ENCODE measurements around the gene ACKR4. TPM values are rescaled to one million over a fixed set of nuclear protein-coding genes. Genes with fewer than 3 reads are reported as not detected.

The ACKR4 gene
- total and polyA plus RNA-seq, 2 of the 8 experiments (the other 6 are each of a cell fraction or from before 2014, with no cell fraction given), result not detected

- no peak overlapping the region for H3K23ac ChIP-seq (ENCODE audit: insufficient read length)
- no peak overlapping the region for H3K56ac ChIP-seq (replicated peaks; ENCODE audit: insufficient read length, low read depth, low read length)
- no peak overlapping the region for H4K5ac ChIP-seq (ENCODE audit: insufficient read length, low read depth, low read length)
- no peak overlapping the region for H2BK5ac ChIP-seq (ENCODE audit: low read depth, low read length)
- H3K9ac ChIP-seq (replicated peaks in 1 of 4; ENCODE audit: extremely low read depth in 1 of 4, low read depth in 3 of 4, low read length in 3 of 4), result no peak overlapping the region
- H3K18ac ChIP-seq (ENCODE audit: extremely low read depth, low read length), result no peak overlapping the region
- no peak overlapping the region for H2BK12ac ChIP-seq (ENCODE audit: low read depth, low read length)
- WGBS, 2 experiments (ENCODE audit: extremely low coverage in 1 of 2, insufficient coverage in 1 of 2, insufficient read length in 1 of 2, insufficient replicate concordance in 2 of 2, low coverage in 1 of 2, low lambda C conversion rate in 2 of 2, missing lambda C conversion rate in 1 of 2), result 86% methylated on average over 2 of the region's 2 CpGs; no CpG with 5 or more reads in 1 of the 2 experiments
- no peak overlapping the region for H2BK120ac ChIP-seq (replicated peaks; ENCODE audit: low read depth, low read length)
- H3K27ac ChIP-seq (ENCODE audit: low read depth, low read length), result no peak overlapping the region
- H4K20me1 ChIP-seq (replicated peaks in 1 of 2; ENCODE audit: control insufficient read depth in 1 of 2, insufficient read depth in 2 of 2, low read length in 2 of 2), result no peaks in the 10 kb centered on the region
- DNase-seq (ENCODE audit: low read depth in 1 of 2, low spot score in 2 of 2) (no peak), FAIRE-seq (no peak)
- H3K36me3 ChIP-seq (ENCODE audit: control insufficient read depth in 2 of 4, insufficient read depth in 4 of 4, low read length in 3 of 4), result no peaks in the 10 kb centered on the region; a peak in 1 of 8 replicates
- H3K4me2 ChIP-seq (ENCODE audit: insufficient read depth in 1 of 2, low read depth in 2 of 2, low read length in 2 of 2), result no peak overlapping the region
- H4K91ac ChIP-seq (replicated peaks; ENCODE audit: insufficient read length, low read length), result no peak overlapping the region
- no peaks in the 10 kb centered on the region for H3K9me3 ChIP-seq (ENCODE audit: insufficient read depth in 2 of 2, low read depth in 1 of 2, low read length in 1 of 2)
- H2BK20ac ChIP-seq (ENCODE audit: low read length), result no peak overlapping the region
- H2AFZ ChIP-seq (ENCODE audit: low read length), result no peak overlapping the region
- no peak overlapping the region for H3K4ac ChIP-seq (replicated peaks; ENCODE audit: insufficient read length, low read depth, low read length)
- no peak overlapping the region for H2AK5ac ChIP-seq (ENCODE audit: low read depth, low read length)
- H3K79me2 ChIP-seq (ENCODE audit: control insufficient read depth in 1 of 2, insufficient read depth in 2 of 2, low read length in 2 of 2), result no peaks in the 10 kb centered on the region
- no peak overlapping the region for H2BK15ac ChIP-seq (ENCODE audit: low read length)
- ChIA-PET CTCF (ENCODE audit: partially characterized antibody) (interaction anchor here (0.6 kb wide), 1 partner anchor 79 kb away, joined by 3 read pairs; no protein-coding TSS in a partner anchor), POLR2A (ENCODE audit: partially characterized antibody) (no interaction called here)
- no peaks in the 10 kb centered on the region for H3K79me1 ChIP-seq (ENCODE audit: low read depth, low read length)
- no peaks in the 10 kb centered on the region; a peak in 1 of 7 replicates for H3K4me1 ChIP-seq (replicated peaks in 1 of 4; ENCODE audit: control insufficient read depth in 3 of 4, insufficient read depth in 4 of 4, low read length in 3 of 4)
- no peak overlapping the region for H3K14ac ChIP-seq (ENCODE audit: insufficient read length)
- no peak overlapping the region for H4K8ac ChIP-seq (ENCODE audit: extremely low read depth, insufficient read depth, low read length)
- H3K4me3 ChIP-seq (ENCODE audit: extremely low read depth in 1 of 4, insufficient read depth in 2 of 4, low read depth in 3 of 4, low read length in 4 of 4), result no peak overlapping the region
- H3K27me3 ChIP-seq (replicated peaks in 1 of 4; ENCODE audit: control insufficient read depth in 3 of 4, extremely low read depth in 1 of 4, insufficient read depth in 3 of 4, low read length in 3 of 4), result no peaks in the 10 kb centered on the region
- H3K23me2 ChIP-seq (ENCODE audit: low read depth, low read length), result no peaks in the 10 kb centered on the region
- TF ChIP-seq KDM4A (IDR thresholded peaks at IDR 0.05; ENCODE audit: low read depth, low read length, severe bottlenecking), result no peak
- no peak for TF ChIP-seq CEBPB (IDR thresholded peaks at IDR 0.05; ENCODE audit: low read depth, low read length)
These were observed 590 bp downstream of the ACKR4 start for GRCh38 chr3:132597660-132598059.
